HEK293T (cell line): ENCODE results near the gene DDX24.

Source experiments
- CTCF ChIA-PET: fragments of 350-600 bp; formaldehyde crosslinking; extraction: SDS; loops from one replicate; lab custom pipeline; 2021; ENCODE audit warnings: antibody characterized with exemption, inconsistent platforms; lab: Yijun Ruan, JAX
- POLR2A ChIA-PET: fragments of 350-600 bp; formaldehyde crosslinking; extraction: SDS; loops from one replicate; lab custom pipeline; 2020; ENCODE audit warnings: antibody characterized with exemption, inconsistent platforms; lab: Yijun Ruan, JAX
- DNase-seq: peaks from one replicate; pipeline ENCODE4 v3.0.0; 2012; ENCODE audit warnings: mixed read lengths; ENCODE audit errors: extremely low spot score
- ARNT ChIP-seq: fragments of 450-650 bp; IDR thresholded peaks from 2 replicates; pipeline ENCODE4 v1.6.1; 2017; ENCODE audit warnings: mild to moderate bottlenecking
- BHLHE40 ChIP-seq: fragments of 450-650 bp; IDR thresholded peaks from 2 replicates; pipeline ENCODE4 v1.6.1; 2016; ENCODE audit warnings: mild to moderate bottlenecking, moderate library complexity, borderline replicate concordance
- CTBP1 ChIP-seq: fragments of 450-650 bp; IDR thresholded peaks from 2 replicates; pipeline ENCODE4 v1.6.1; 2016; ENCODE audit warnings: borderline replicate concordance
- ELF4 ChIP-seq: fragments of 450-650 bp; IDR thresholded peaks from 2 replicates; pipeline ENCODE4 v1.6.1; 2017; ENCODE audit warnings: antibody characterized with exemption
- FOXA1 ChIP-seq: fragments of 450-650 bp; IDR thresholded peaks from 2 replicates; pipeline ENCODE4 v1.6.1; 2016; ENCODE audit warnings: mild to moderate bottlenecking
- FOXK2 ChIP-seq: fragments of 450-650 bp; IDR thresholded peaks from 2 replicates; pipeline ENCODE4 v1.6.1; 2016; ENCODE audit warnings: mild to moderate bottlenecking
- FOXM1 ChIP-seq: fragments of 450-650 bp; IDR thresholded peaks from 2 replicates; pipeline ENCODE4 v1.6.1; 2017; ENCODE audit warnings: mild to moderate bottlenecking, borderline replicate concordance
- HDGF ChIP-seq: fragments of 450-650 bp; IDR thresholded peaks from 2 replicates; pipeline ENCODE4 v1.6.1; 2017; ENCODE audit warnings: antibody characterized with exemption, borderline replicate concordance
- L3MBTL2 ChIP-seq: fragments of 450-650 bp; conservative IDR thresholded peaks from 2 replicates; pipeline ENCODE4 v1.6.1; 2016; ENCODE audit warnings: mild to moderate bottlenecking
- LEF1 ChIP-seq: fragments of 450-650 bp; IDR thresholded peaks from 2 replicates; pipeline ENCODE4 v1.6.1; 2017; ENCODE audit warnings: mild to moderate bottlenecking, borderline replicate concordance
- NFRKB ChIP-seq: fragments of 450-650 bp; IDR thresholded peaks from 2 replicates; pipeline ENCODE4 v1.6.1; 2016; ENCODE audit warnings: mild to moderate bottlenecking, moderate library complexity
- SP1 ChIP-seq: fragments of 450-650 bp; IDR thresholded peaks from 2 replicates; pipeline ENCODE4 v1.6.1; 2017
- SUZ12 ChIP-seq: fragments of 450-650 bp; IDR thresholded peaks from 2 replicates; pipeline ENCODE4 v1.6.1; 2016; ENCODE audit warnings: mild to moderate bottlenecking
- TARDBP ChIP-seq: fragments of 450-650 bp; IDR thresholded peaks from 2 replicates; pipeline ENCODE4 v1.6.1; 2016
- ZNF384 ChIP-seq: fragments of 450-650 bp; IDR thresholded peaks from 2 replicates; pipeline ENCODE4 v1.6.1; 2016
- TF ChIP-seq, protein P1 (sequence below): fragments of 450-650 bp; IDR thresholded peaks from 2 replicates; pipeline ENCODE4 v1.6.1; 2016

DDX24 gene

GRCh38 chr14:94045563-94046345 lies 35.2 kb downstream of the DDX24 start:
- ChIA-PET CTCF (no interaction called here), POLR2A (interaction anchor here (0.6 kb wide), 1 partner anchor 13 kb away, joined by 3 read pairs; no protein-coding TSS in a partner anchor)
- DNase-seq: no peak
- TF ChIP-seq ARNT (no peak), SUZ12 (no peak), HDGF (no peak), SP1 (no peak), TARDBP (no peak), NFRKB (no peak), FOXK2 (no peak), CTBP1 (no peak), FOXM1 (no peak)

DNA sequence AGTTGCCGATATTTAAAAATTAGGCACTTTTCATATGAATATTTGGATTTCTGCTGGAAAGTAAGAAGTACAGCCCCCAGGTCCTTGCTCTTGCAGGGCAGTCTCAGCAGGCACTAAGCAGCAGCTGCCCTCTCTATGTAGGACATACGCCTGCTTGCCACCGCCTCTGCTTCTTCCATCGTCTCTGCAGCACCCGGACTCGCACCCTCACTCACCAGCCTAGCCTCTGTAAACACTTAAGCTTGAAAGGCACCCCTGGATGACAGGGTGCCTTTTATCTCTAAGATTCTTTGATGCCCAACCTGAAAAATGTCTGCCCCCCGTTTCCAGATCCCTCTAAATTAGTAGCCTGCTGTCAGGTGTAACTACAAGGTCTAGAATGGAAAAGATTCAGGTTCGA lies 35.9 kb downstream of the DDX24 start:
- ChIA-PET CTCF (interaction anchor here (0.7 kb wide), 1 partner anchor 135 kb away, joined by 3 read pairs; no protein-coding TSS in a partner anchor), POLR2A (no interaction called here)
- TF ChIP-seq SP1: no peak
- no peak for TF ChIP-seq FOXM1
- TF ChIP-seq FOXK2: no peak
- no peak for TF ChIP-seq TARDBP
- no peak for TF ChIP-seq BHLHE40
- no peak for TF ChIP-seq ELF4
- no peak for TF ChIP-seq ARNT
- no peak for TF ChIP-seq LEF1
- TF ChIP-seq L3MBTL2: no peak
- no peak for TF ChIP-seq FOXA1
- no peak for TF ChIP-seq HDGF
- TF ChIP-seq NFRKB: no peak
- TF ChIP-seq, protein P1, sequence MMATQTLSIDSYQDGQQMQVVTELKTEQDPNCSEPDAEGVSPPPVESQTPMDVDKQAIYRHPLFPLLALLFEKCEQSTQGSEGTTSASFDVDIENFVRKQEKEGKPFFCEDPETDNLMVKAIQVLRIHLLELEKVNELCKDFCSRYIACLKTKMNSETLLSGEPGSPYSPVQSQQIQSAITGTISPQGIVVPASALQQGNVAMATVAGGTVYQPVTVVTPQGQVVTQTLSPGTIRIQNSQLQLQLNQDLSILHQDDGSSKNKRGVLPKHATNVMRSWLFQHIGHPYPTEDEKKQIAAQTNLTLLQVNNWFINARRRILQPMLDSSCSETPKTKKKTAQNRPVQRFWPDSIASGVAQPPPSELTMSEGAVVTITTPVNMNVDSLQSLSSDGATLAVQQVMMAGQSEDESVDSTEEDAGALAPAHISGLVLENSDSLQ: no peak
- no peak for TF ChIP-seq ZNF384
- TF ChIP-seq CTBP1: no peak
- no peak for TF ChIP-seq SUZ12
- no peak for DNase-seq

- TF ChIP-seq, protein P1: no peak
- no peak for TF ChIP-seq FOXK2
- CTCF ChIA-PET: interaction anchor here (0.7 kb wide), 1 partner anchor 136 kb away, joined by 3 read pairs; no protein-coding TSS in a partner anchor
- DNase-seq: no peak
- POLR2A ChIA-PET: no interaction called here
Measured at GRCh38 chr14:94044476-94045091, 36.4 kb downstream of the DDX24 start.

- TF ChIP-seq, protein P1: no peak
- no peak for TF ChIP-seq LEF1
- TF ChIP-seq TARDBP: no peak
- no peak for TF ChIP-seq FOXA1
- no peak for TF ChIP-seq BHLHE40
- CTCF ChIA-PET: no interaction called here
- no peak for DNase-seq
- POLR2A ChIA-PET: no interaction called here
Measured at GRCh38 chr14:94043756-94044475, 37.1 kb downstream of the DDX24 start.

DNA sequence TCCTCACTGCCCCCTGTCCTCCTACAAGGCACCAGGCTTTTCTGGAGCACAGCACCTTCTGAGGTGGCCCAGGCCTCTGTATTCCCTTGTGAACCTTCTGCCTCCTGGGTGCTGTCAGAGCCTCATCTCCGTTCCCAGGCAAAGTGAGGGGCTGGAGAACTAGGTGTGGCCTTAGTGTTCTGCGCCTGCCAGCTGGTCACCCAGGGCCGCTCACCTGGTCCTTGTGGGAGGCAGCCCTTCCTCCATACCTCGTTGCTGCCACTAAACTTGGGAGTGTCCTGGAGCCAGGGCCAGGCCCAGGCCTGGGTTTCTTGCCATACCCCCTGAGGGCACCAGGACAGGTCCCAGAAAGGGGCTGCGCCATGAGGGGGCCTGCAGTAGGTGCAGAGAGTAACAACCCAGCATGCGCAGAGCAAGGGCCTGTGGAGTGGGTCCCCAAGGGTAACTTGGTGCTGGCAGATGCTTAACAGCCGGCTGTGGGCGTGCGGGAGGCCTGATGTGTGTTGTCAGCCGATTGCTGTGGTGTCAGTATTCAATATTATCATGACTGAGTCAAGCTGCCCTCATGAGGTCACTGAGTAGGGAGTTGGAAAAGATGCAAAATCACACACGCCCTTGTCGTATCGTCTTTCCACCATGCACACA lies 37.8 kb downstream of the DDX24 start:
- ChIA-PET POLR2A (no interaction called here), CTCF (no interaction called here)
- DNase-seq: no peak
- no peak for TF ChIP-seq NFRKB
- no peak for TF ChIP-seq SP1
- TF ChIP-seq HDGF: no peak
- TF ChIP-seq FOXM1: no peak
- no peak for TF ChIP-seq LEF1
- no peak for TF ChIP-seq CTBP1
- no peak for TF ChIP-seq FOXA1
- TF ChIP-seq, protein P1: no peak
- TF ChIP-seq L3MBTL2: no peak
- no peak for TF ChIP-seq BHLHE40
- TF ChIP-seq ARNT: no peak
- TF ChIP-seq ZNF384: no peak
- no peak for TF ChIP-seq FOXK2
- TF ChIP-seq SUZ12: no peak
- TF ChIP-seq ELF4: no peak
- no peak for TF ChIP-seq TARDBP
